Measurements from ENCODE around the gene KRT25.

GRCh38 chr17:40799859-40800258, 44.7 kb upstream of the KRT25 start, which contains the start of gene KRT28:
- TF ChIP-seq CEBPB (IDR thresholded peaks at IDR 0.05) (no peak), EP300 (IDR thresholded peaks at IDR 0.05; ENCODE audit: borderline replicate concordance) (no peak), YY1 (IDR thresholded peaks at IDR 0.05; ENCODE audit: low read depth) (no peak), REST (IDR thresholded peaks at IDR 0.05; ENCODE audit: low read depth) (no peak), FOXM1 (IDR thresholded peaks at IDR 0.05; ENCODE audit: borderline replicate concordance, low read depth) (no peak)
